CD4-positive, alpha-beta T cell treated with Interleukin-15 for 4 hours (primary cell): ENCODE results near the gene KLHL34.

Experiments
- DNase-seq: peaks from one replicate; pipeline ENCODE4 v3.0.0-alpha.2; 2020; ENCODE audit warnings: low spot score

KLHL34 gene

GRCh38 chrX:21655901-21656586, 2.1 kb downstream of the KLHL34 start:
- no peak for DNase-seq

GRCh38 chrX:21645886-21646285, 12.2 kb downstream of the KLHL34 start:
- DNase-seq = no peak

GRCh38 chrX:21645431-21645830, 12.7 kb downstream of the KLHL34 start:
- no peak for DNase-seq

- no peak for DNase-seq
Observed at GRCh38 chrX:21639775-21640174, 18.4 kb downstream of the KLHL34 start.

- DNase-seq = no peak
Observed at GRCh38 chrX:21638311-21638710, 19.8 kb downstream of the KLHL34 start.

- DNase-seq = no peak
Observed at GRCh38 chrX:21632027-21632426, 26.1 kb downstream of the KLHL34 start.

- no peak for DNase-seq
Observed at GRCh38 chrX:21623778-21624501, 34.2 kb downstream of the KLHL34 start.

- no peak for DNase-seq
Observed at GRCh38 chrX:21620234-21620633, 37.9 kb downstream of the KLHL34 start.

GRCh38 chrX:21616386-21616785, 41.7 kb downstream of the KLHL34 start:
- no peak for DNase-seq

GRCh38 chrX:21612154-21612553, 46.0 kb downstream of the KLHL34 start:
- DNase-seq = no peak

- DNase-seq = no peak
Observed at GRCh38 chrX:21610168-21610567, 48.0 kb downstream of the KLHL34 start.

GRCh38 chrX:21606002-21606401, 52.1 kb downstream of the KLHL34 start:
- DNase-seq = no peak
